Erythroblast (primary cell): ENCODE data around the gene LRMDA.

Source experiments
- GATA1 ChIP-seq: IDR thresholded peaks from 2 replicates; pipeline ENCODE4 v1.6.1; 2011; ENCODE audit warnings: low read depth, mild to moderate bottlenecking, control low read depth, low read length, moderate library complexity
- POLR2A ChIP-seq: IDR thresholded peaks from 2 replicates; pipeline ENCODE4 v1.6.1; 2011; ENCODE audit warnings: mild to moderate bottlenecking, low read length

- no peak for TF ChIP-seq POLR2A
- no peak for TF ChIP-seq GATA1
Measured at GRCh38 chr10:76285515-76285914, 854.1 kb downstream of the LRMDA start.
